Loucy (cell line): ENCODE results near the gene PXMP4.

ENCODE experiments used
- H2AFZ ChIP-seq: fragments of 200-600 bp; sonication (generic); 2 replicates; pipeline ENCODE4 v1.6.0; 2016; ENCODE audit warnings: antibody characterized with exemption, mild to moderate bottlenecking, low read length, moderate library complexity
- H3F3A ChIP-seq: fragments of 200-600 bp; 2 replicates; pipeline ENCODE4 v1.6.0; 2016; ENCODE audit warnings: antibody characterized with exemption, low read depth, mild to moderate bottlenecking
- H3K27me3 ChIP-seq: fragments of 200-600 bp; sonication (generic); 2 replicates; pipeline ENCODE4 v1.6.1; 2014; ENCODE audit warnings: low read length, mild to moderate bottlenecking; ENCODE audit not compliant: insufficient read depth, poor library complexity, severe bottlenecking
- H3K36me3 ChIP-seq: fragments of 200-600 bp; sonication (generic); 2 replicates; pipeline ENCODE4 v1.6.1; 2016; ENCODE audit warnings: low read length; ENCODE audit not compliant: insufficient read depth
- H3K4me1 ChIP-seq: fragments of 200-600 bp; sonication (generic); 2 replicates; pipeline ENCODE4 v1.5.1; 2014; ENCODE audit warnings: low read length, mild to moderate bottlenecking; ENCODE audit not compliant: insufficient read depth, poor library complexity, severe bottlenecking
- H3K4me2 ChIP-seq: fragments of 200-600 bp; sonication (generic); 2 replicates; pipeline ENCODE4 v1.6.0; 2014; ENCODE audit warnings: antibody characterized with exemption, low read length, low read depth, mild to moderate bottlenecking; ENCODE audit not compliant: poor library complexity, severe bottlenecking
- H3K4me3 ChIP-seq: fragments of 200-600 bp; sonication (generic); 2 replicates; pipeline ENCODE4 v1.5.1; 2014; ENCODE audit warnings: low read length, mild to moderate bottlenecking, mixed read lengths; ENCODE audit not compliant: poor library complexity, severe bottlenecking
- H3K79me2 ChIP-seq: fragments of 200-600 bp; sonication (generic); 2 replicates; pipeline ENCODE4 v1.6.1; 2014; ENCODE audit warnings: low read length; ENCODE audit not compliant: insufficient read depth
- H3K9ac ChIP-seq: fragments of 200-600 bp; sonication (generic); 2 replicates; pipeline ENCODE4 v1.6.0; 2014; ENCODE audit warnings: mild to moderate bottlenecking, low read depth, low read length, moderate library complexity; ENCODE audit not compliant: poor library complexity, severe bottlenecking
- H3K9me2 ChIP-seq: fragments of 200-600 bp; sonication (generic); replicated peaks from 2 replicates; pipeline ENCODE4 v1.6.1; 2016; ENCODE audit warnings: low read depth, low read length, mixed read lengths
- H3K9me3 ChIP-seq: fragments of 200-600 bp; sonication (generic); 2 replicates; pipeline ENCODE4 v1.6.1; 2014; ENCODE audit warnings: mild to moderate bottlenecking, antibody characterized with exemption, low read length, low read depth; ENCODE audit not compliant: insufficient read depth
- H4K20me1 ChIP-seq: fragments of 200-600 bp; sonication (generic); 2 replicates; pipeline ENCODE4 v1.6.0; 2014; ENCODE audit warnings: antibody characterized with exemption, low read length, mild to moderate bottlenecking; ENCODE audit not compliant: insufficient read depth, poor library complexity, severe bottlenecking
- CTCF ChIP-seq: fragments of 200-600 bp; sonication (generic); conservative IDR thresholded peaks from 2 replicates; pipeline ENCODE4 v1.5.1; 2014; ENCODE audit warnings: mild to moderate bottlenecking, antibody characterized with exemption, low read length
- EZH2phosphoT487 ChIP-seq: fragments of 200-600 bp; IDR thresholded peaks from 2 replicates; pipeline ENCODE4 v1.6.1; 2018; ENCODE audit warnings: antibody characterized with exemption, mild to moderate bottlenecking, moderate library complexity, borderline replicate concordance

PXMP4 gene

GRCh38 chr20:33716498-33716897, 3.6 kb downstream of the PXMP4 start:
- no peak overlapping the region for H3K4me2 ChIP-seq
- no peaks in the 10 kb centered on the region for H3K9me3 ChIP-seq
- H2AFZ ChIP-seq, result no peak overlapping the region
- peaks cover 14% of the 10 kb centered on the region for H3K4me1 ChIP-seq
- H3K79me2 ChIP-seq, result peaks cover 25% of the 10 kb centered on the region
- TF ChIP-seq EZH2phosphoT487, result no peak
- no peak for TF ChIP-seq CTCF
- no peaks in the 10 kb centered on the region for H3K27me3 ChIP-seq
- no peak overlapping the region for H3K4me3 ChIP-seq
- no peaks in the 10 kb centered on the region for H4K20me1 ChIP-seq
- H3K9ac ChIP-seq, result no peak overlapping the region
- H3K36me3 ChIP-seq, result no peaks in the 10 kb centered on the region; the same call in 1 of the 2 replicates
- no peaks in the 10 kb centered on the region for H3F3A ChIP-seq
- H3K9me2 ChIP-seq, result no peaks in the 10 kb centered on the region

GRCh38 chr20:33713865-33714367, 6.2 kb downstream of the PXMP4 start:
- H4K20me1 ChIP-seq, result no peaks in the 10 kb centered on the region
- no peaks in the 10 kb centered on the region for H3F3A ChIP-seq
- no peak overlapping the region for H2AFZ ChIP-seq
- peaks cover 14% of the 10 kb centered on the region for H3K79me2 ChIP-seq
- TF ChIP-seq EZH2phosphoT487 (no peak), CTCF (no peak)
- no peak overlapping the region for H3K9ac ChIP-seq
- no peaks in the 10 kb centered on the region for H3K27me3 ChIP-seq
- H3K9me2 ChIP-seq, result no peaks in the 10 kb centered on the region
- H3K4me3 ChIP-seq, result no peak overlapping the region
- H3K4me2 ChIP-seq, result no peak overlapping the region
- H3K36me3 ChIP-seq, result no peaks in the 10 kb centered on the region; the same call in 1 of the 2 replicates
- no peaks in the 10 kb centered on the region for H3K9me3 ChIP-seq
- peaks cover 9% of the 10 kb centered on the region for H3K4me1 ChIP-seq

- no peaks in the 10 kb centered on the region for H3F3A ChIP-seq
- no peaks in the 10 kb centered on the region for H4K20me1 ChIP-seq
- H3K27me3 ChIP-seq, result no peaks in the 10 kb centered on the region
- no peaks in the 10 kb centered on the region for H3K9me3 ChIP-seq
- H2AFZ ChIP-seq, result no peak overlapping the region
- no peak overlapping the region for H3K9ac ChIP-seq
- no peaks in the 10 kb centered on the region; the same call in 1 of the 2 replicates for H3K36me3 ChIP-seq
- no peaks in the 10 kb centered on the region for H3K9me2 ChIP-seq
- peaks cover under 1% of the 10 kb centered on the region; the same call in 1 of the 2 replicates for H3K79me2 ChIP-seq
- TF ChIP-seq EZH2phosphoT487, result no peak
- no peak for TF ChIP-seq CTCF
- H3K4me2 ChIP-seq, result no peak overlapping the region
- H3K4me3 ChIP-seq, result no peak overlapping the region
- H3K4me1 ChIP-seq, result peaks cover under 1% of the 10 kb centered on the region
Measured at GRCh38 chr20:33711446-33711738, 8.7 kb downstream of the PXMP4 start.
